Measurements from ENCODE around the gene ZNF43. TPM values are rescaled to one million over a fixed set of nuclear protein-coding genes. Genes with fewer than 3 reads are reported as not detected.
"Not testable (repeated sequence)": the region's sequence is repeated elsewhere in the genome, so short reads cannot be mapped to it uniquely, and the experiment has no call there.

Gene ZNF43
- total RNA-seq, 3 donors from 2014 or later, result 20.3 to 22.8 (median 20.9) TPM

DNA sequence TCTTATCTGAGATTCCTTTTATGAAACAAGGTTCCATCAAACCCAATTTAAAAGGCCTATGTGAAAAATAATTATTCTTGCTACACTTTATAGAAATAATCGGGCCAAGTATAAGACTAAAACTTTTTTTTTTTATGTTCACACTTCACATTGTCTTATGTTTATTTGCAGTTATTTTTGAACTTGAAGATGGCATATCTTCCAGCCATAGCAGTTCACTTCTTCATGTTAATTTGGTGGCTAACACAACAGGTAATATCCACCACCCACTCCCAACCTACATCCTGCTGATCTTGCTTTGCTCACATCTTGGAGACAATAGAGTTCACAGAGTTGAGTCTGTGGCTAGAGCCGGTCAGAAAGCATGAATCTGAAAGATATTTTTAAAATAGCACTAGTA lies 74.4 kb downstream of the ZNF43 start:
- peaks cover 61% of the 10 kb centered on the region for H3K36me3 Mint-ChIP-seq (ENCODE audit: insufficient read depth)
- not testable (repeated sequence) for H3K4me3 Mint-ChIP-seq; H3K27me3 Mint-ChIP-seq (ENCODE audit: low read depth); H3K9me3 Mint-ChIP-seq; ATAC-seq; DNase-seq
- peaks cover 32% of the 10 kb centered on the region for H3K4me1 Mint-ChIP-seq (ENCODE audit: low read depth)

- peaks cover 73% of the 10 kb centered on the region for H3K36me3 Mint-ChIP-seq (ENCODE audit: insufficient read depth)
- DNase-seq (no peak), ATAC-seq (no peak)
- H3K4me3 Mint-ChIP-seq, result no peak overlapping the region
- peaks cover 14% of the 10 kb centered on the region for H3K4me1 Mint-ChIP-seq (ENCODE audit: low read depth)
- H3K9me3 Mint-ChIP-seq, result peaks cover 14% of the 10 kb centered on the region
- H3K27me3 Mint-ChIP-seq (ENCODE audit: low read depth), result no peaks in the 10 kb centered on the region
Measured at GRCh38 chr19:21758296-21758695, 77.7 kb downstream of the ZNF43 start.

- DNase-seq; ATAC-seq; H3K27me3 Mint-ChIP-seq (ENCODE audit: low read depth); H3K4me3 Mint-ChIP-seq; H3K4me1 Mint-ChIP-seq (ENCODE audit: low read depth): not testable (repeated sequence)
- peaks cover 73% of the 10 kb centered on the region for H3K36me3 Mint-ChIP-seq (ENCODE audit: insufficient read depth)
- H3K9me3 Mint-ChIP-seq, result peaks cover 14% of the 10 kb centered on the region
Measured at GRCh38 chr19:21755555-21755954, 80.4 kb downstream of the ZNF43 start.

Other genes starting within 250 kb of the ZNF43 start
- gene ZNF100, start 68.6 kb downstream of the ZNF43 start, total RNA-seq, result 10 to 100 TPM; 13.1 to 16.5 (median 16.5) TPM
- 1 to 10 TPM; 1.5 to 2.8 (median 2.0) TPM for gene ZNF208, start 174.8 kb upstream of the ZNF43 start, total RNA-seq
- 1 to 10 TPM; 2.7 to 8.7 (median 4.8) TPM for gene ZNF257, start 216.3 kb upstream of the ZNF43 start, total RNA-seq